ENCODE results near the gene EHD4.

Gene EHD4

GRCh38 chr15:41948490-41948889, 23.9 kb downstream of the EHD4 start:
- Histone ChIP-seq H2AFZ (ENCODE audit: low read length) (no peak overlapping the region), H3K79me2 (ENCODE audit: low read length) (no peaks in the 10 kb centered on the region), H3K4me1 (ENCODE audit: low read length) (no peaks in the 10 kb centered on the region), H3K9ac (ENCODE audit: low read length) (no peak overlapping the region), H3K27me3 (replicated peaks; ENCODE audit: insufficient read depth, low read length) (no peaks in the 10 kb centered on the region), H3K4me2 (ENCODE audit: low read depth, low read length) (no peak overlapping the region), H3K27ac (ENCODE audit: low read length) (no peak overlapping the region), H3F3A (ENCODE audit: insufficient read depth, low read length) (no peaks in the 10 kb centered on the region), H3K36me3 (replicated peaks; ENCODE audit: insufficient read depth, low read length) (no peaks in the 10 kb centered on the region), H3K9me2 (replicated peaks; ENCODE audit: insufficient read depth, low read length) (no peaks in the 10 kb centered on the region), H3K4me3 (ENCODE audit: low read length) (no peak overlapping the region), H3K9me3 (replicated peaks; ENCODE audit: insufficient read depth, low read length) (no peaks in the 10 kb centered on the region), H4K20me1 (ENCODE audit: insufficient read depth, low read length) (no peaks in the 10 kb centered on the region)
- TF ChIP-seq EZH2 (optimal IDR thresholded peaks at IDR 0.05; ENCODE audit: low read depth, low read length) (no peak), EZH2phosphoT487 (IDR thresholded peaks at IDR 0.05; ENCODE audit: low read length) (no peak), CTCF (IDR thresholded peaks at IDR 0.05; ENCODE audit: low read length) (no peak)
- no peak for DNase-seq

GRCh38 chr15:41946970-41947369, 25.4 kb downstream of the EHD4 start:
- Histone ChIP-seq H4K20me1 (ENCODE audit: insufficient read depth, low read length) (no peaks in the 10 kb centered on the region), H3K27me3 (replicated peaks; ENCODE audit: insufficient read depth, low read length) (no peaks in the 10 kb centered on the region), H3K4me2 (ENCODE audit: low read depth, low read length) (no peak overlapping the region), H3K9me2 (replicated peaks; ENCODE audit: insufficient read depth, low read length) (no peaks in the 10 kb centered on the region), H3K9me3 (replicated peaks; ENCODE audit: insufficient read depth, low read length) (no peaks in the 10 kb centered on the region), H2AFZ (ENCODE audit: low read length) (no peak overlapping the region), H3K36me3 (replicated peaks; ENCODE audit: insufficient read depth, low read length) (no peaks in the 10 kb centered on the region), H3K9ac (ENCODE audit: low read length) (no peak overlapping the region), H3K79me2 (ENCODE audit: low read length) (no peaks in the 10 kb centered on the region), H3K27ac (ENCODE audit: low read length) (no peak overlapping the region), H3K4me1 (ENCODE audit: low read length) (no peaks in the 10 kb centered on the region), H3K4me3 (ENCODE audit: low read length) (no peak overlapping the region), H3F3A (ENCODE audit: insufficient read depth, low read length) (no peaks in the 10 kb centered on the region)
- no peak for TF ChIP-seq EZH2 (optimal IDR thresholded peaks at IDR 0.05; ENCODE audit: low read depth, low read length)
- no peak for DNase-seq

- no peaks in the 10 kb centered on the region for H3K79me2 ChIP-seq (ENCODE audit: low read length)
- no peaks in the 10 kb centered on the region for H3K36me3 ChIP-seq (replicated peaks; ENCODE audit: insufficient read depth, low read length)
- H4K20me1 ChIP-seq (ENCODE audit: insufficient read depth, low read length), result no peaks in the 10 kb centered on the region
- TF ChIP-seq EZH2phosphoT487 (IDR thresholded peaks at IDR 0.05; ENCODE audit: low read length), result no peak
- no peak for TF ChIP-seq EZH2 (optimal IDR thresholded peaks at IDR 0.05; ENCODE audit: low read depth, low read length)
- TF ChIP-seq CTCF (IDR thresholded peaks at IDR 0.05; ENCODE audit: low read length), result no peak
- H3K9me2 ChIP-seq (replicated peaks; ENCODE audit: insufficient read depth, low read length), result no peaks in the 10 kb centered on the region
- no peaks in the 10 kb centered on the region for H3F3A ChIP-seq (ENCODE audit: insufficient read depth, low read length)
- no peak overlapping the region for H3K9ac ChIP-seq (ENCODE audit: low read length)
- H3K4me1 ChIP-seq (ENCODE audit: low read length), result no peaks in the 10 kb centered on the region
- no peak overlapping the region for H3K4me2 ChIP-seq (ENCODE audit: low read depth, low read length)
- H2AFZ ChIP-seq (ENCODE audit: low read length), result no peak overlapping the region
- H3K27ac ChIP-seq (ENCODE audit: low read length), result no peak overlapping the region
- no peaks in the 10 kb centered on the region for H3K27me3 ChIP-seq (replicated peaks; ENCODE audit: insufficient read depth, low read length)
- no peaks in the 10 kb centered on the region for H3K9me3 ChIP-seq (replicated peaks; ENCODE audit: insufficient read depth, low read length)
- no peak overlapping the region for H3K4me3 ChIP-seq (ENCODE audit: low read length)
- DNase-seq, result no peak
Measured at GRCh38 chr15:41945731-41946130, 26.6 kb downstream of the EHD4 start.

GRCh38 chr15:41945221-41945620, 27.1 kb downstream of the EHD4 start:
- DNase-seq, result no peak
- H3F3A ChIP-seq (ENCODE audit: insufficient read depth, low read length), result no peaks in the 10 kb centered on the region
- no peaks in the 10 kb centered on the region for H3K79me2 ChIP-seq (ENCODE audit: low read length)
- H3K27me3 ChIP-seq (replicated peaks; ENCODE audit: insufficient read depth, low read length), result no peaks in the 10 kb centered on the region
- H4K20me1 ChIP-seq (ENCODE audit: insufficient read depth, low read length), result no peaks in the 10 kb centered on the region
- H3K27ac ChIP-seq (ENCODE audit: low read length), result no peak overlapping the region
- H2AFZ ChIP-seq (ENCODE audit: low read length), result no peak overlapping the region
- no peak overlapping the region for H3K4me3 ChIP-seq (ENCODE audit: low read length)
- TF ChIP-seq EZH2 (optimal IDR thresholded peaks at IDR 0.05; ENCODE audit: low read depth, low read length), result no peak
- TF ChIP-seq CTCF (IDR thresholded peaks at IDR 0.05; ENCODE audit: low read length), result no peak
- no peak for TF ChIP-seq EZH2phosphoT487 (IDR thresholded peaks at IDR 0.05; ENCODE audit: low read length)
- H3K9me2 ChIP-seq (replicated peaks; ENCODE audit: insufficient read depth, low read length), result no peaks in the 10 kb centered on the region
- H3K9ac ChIP-seq (ENCODE audit: low read length), result no peak overlapping the region
- no peaks in the 10 kb centered on the region for H3K9me3 ChIP-seq (replicated peaks; ENCODE audit: insufficient read depth, low read length)
- H3K4me1 ChIP-seq (ENCODE audit: low read length), result no peaks in the 10 kb centered on the region
- H3K4me2 ChIP-seq (ENCODE audit: low read depth, low read length), result no peak overlapping the region
- H3K36me3 ChIP-seq (replicated peaks; ENCODE audit: insufficient read depth, low read length), result no peaks in the 10 kb centered on the region

All from MM.1S (cell line).